Measurements from ENCODE around the gene ROR2.

GRCh38 chr9:91783876-91784672 is 166.0 kb downstream of the ROR2 start:
- TF ChIP-seq CTCF (IDR thresholded peaks at IDR 0.05) (no peak), EP300 (IDR thresholded peaks at IDR 0.05) (no peak), POLR2A (IDR thresholded peaks at IDR 0.05) (no peak)
